Measurements from ENCODE around the gene FRMD3.

FRMD3 gene

DNA sequence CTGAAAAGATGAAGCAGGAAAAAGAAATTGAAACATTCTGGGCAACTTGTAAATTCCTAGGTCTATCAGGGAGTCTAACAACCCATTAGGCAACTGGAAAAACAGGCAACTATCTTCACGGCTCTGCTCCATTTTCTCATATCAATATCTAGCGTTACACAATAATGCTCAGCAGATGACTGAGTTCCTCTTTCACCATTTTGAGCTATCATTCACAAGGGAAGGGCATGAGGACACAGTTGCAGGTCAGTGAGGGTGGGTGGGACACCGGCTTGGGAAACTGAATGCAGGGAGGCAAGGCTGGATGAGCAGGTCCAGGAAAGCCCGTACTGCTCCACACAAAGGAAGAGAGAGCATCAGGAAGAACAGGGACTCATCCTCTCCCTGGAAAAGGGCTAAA lies 67.0 kb downstream of the FRMD3 start:
- no peak for DNase-seq

- no peak for DNase-seq
Observed at GRCh38 chr9:83469722-83470121, 68.5 kb downstream of the FRMD3 start.

DNA sequence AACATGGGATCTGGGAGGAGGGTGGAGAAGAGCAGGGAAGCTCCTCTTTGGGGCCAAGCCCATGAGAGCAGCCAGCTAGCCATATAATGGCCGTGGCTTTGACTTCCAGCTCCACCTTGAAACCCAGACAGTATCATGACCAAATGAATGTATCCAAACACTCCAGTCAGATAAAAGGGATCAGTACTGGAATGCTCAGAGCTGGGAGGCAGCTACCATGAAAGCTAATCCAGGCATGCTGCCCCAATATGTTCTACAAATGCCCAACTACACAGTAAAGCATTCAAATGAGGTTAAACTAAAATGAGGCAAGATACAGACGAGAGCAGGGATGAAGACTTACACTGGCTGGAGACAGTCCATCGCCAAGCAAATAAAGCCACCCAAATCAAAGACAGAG lies 69.4 kb downstream of the FRMD3 start:
- DNase-seq, result no peak

DNA sequence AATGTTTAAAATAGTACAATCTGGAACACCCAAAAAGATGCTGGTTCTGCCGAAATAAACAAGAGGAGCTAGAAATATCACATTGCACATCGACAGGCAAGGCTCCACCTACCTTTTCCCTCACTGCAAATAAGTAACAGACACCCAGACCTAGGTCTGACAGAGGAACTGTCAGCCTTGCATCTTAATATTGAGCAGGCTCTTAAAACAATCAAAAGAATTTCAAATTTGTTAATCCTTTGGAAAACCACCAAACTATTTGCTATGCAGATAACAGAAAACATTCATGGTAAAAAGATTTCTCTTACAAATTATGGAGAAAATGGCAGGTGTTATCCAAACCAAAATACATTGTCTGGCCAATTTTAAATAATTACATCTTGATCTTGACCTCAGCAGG lies 71.3 kb downstream of the FRMD3 start:
- no peak for DNase-seq

GRCh38 chr9:83466351-83466750 lies 71.8 kb downstream of the FRMD3 start:
- DNase-seq, result no peak

- no peak for DNase-seq
Observed at GRCh38 chr9:83459830-83460229, 78.4 kb downstream of the FRMD3 start.

DNA sequence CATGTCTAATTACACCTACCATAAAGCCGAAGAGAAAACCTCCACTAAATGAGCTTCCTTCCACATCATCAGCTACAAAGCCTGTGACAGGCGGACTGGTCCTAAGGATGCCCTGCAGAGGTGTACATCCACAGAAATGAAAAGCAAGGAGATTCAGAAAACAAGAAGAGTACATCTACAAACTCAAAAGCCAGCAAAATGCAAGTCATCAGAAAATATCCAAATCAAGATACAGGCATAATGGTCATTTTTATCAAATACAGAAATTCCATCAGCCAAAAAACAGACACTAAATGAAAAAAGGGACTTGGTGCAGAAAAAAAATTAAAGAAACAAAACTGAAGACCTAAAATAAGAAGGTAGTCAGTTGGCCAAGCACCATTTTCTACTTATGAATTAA lies 79.7 kb downstream of the FRMD3 start:
- DNase-seq, result no peak

GRCh38 chr9:83457005-83457404 lies 81.2 kb downstream of the FRMD3 start:
- no peak for DNase-seq

DNA sequence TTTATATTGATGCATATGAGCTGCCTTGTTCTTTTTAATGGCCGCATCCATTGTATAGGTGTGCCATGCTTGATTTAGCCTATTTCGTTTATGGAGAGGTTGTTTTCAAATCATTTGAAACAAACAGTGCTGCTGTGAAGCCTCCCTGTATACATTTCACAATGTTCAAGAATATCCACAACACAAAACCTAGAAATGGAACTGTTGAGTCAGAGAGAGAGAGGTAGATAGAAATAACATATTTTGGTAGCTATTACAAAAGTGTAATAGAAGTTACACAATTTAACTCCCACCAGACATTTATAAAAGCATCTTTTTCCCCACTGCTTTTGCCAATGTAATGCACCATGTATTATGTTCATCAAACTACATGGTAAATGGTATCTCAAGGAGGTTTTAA lies 82.0 kb downstream of the FRMD3 start:
- no peak for DNase-seq

GRCh38 chr9:83454076-83454475 lies 84.1 kb downstream of the FRMD3 start:
- DNase-seq, result no peak

- DNase-seq, result no peak
Observed at GRCh38 chr9:83451308-83451707, 86.9 kb downstream of the FRMD3 start.

- no peak for DNase-seq
Observed at GRCh38 chr9:83449983-83450382, 88.2 kb downstream of the FRMD3 start.

DNA sequence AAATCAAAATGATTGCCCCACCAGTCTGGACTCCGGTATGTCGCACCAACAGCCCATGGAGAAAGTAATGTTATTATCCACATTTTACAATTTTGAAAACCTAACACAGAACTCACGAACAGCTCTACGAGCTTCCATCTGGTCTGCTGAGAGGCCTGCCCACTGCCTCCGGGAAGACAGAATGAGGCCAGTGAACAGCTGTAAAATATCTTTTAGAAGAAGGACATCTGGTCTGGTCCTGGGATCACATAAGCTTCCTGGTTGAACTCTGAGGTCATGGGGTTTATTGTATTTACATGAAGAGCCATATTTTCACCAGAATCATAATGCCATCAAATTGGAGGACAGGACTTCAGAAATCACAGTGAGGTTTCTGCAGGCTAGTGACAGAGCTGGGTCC lies 89.0 kb downstream of the FRMD3 start:
- no peak for DNase-seq

- DNase-seq, result no peak
Observed at GRCh38 chr9:83448626-83449025, 89.6 kb downstream of the FRMD3 start.

GRCh38 chr9:83447351-83447750 lies 90.8 kb downstream of the FRMD3 start:
- DNase-seq, result no peak

- no peak for DNase-seq
Observed at GRCh38 chr9:83445703-83446265, 92.4 kb downstream of the FRMD3 start.

GRCh38 chr9:83444110-83444509 lies 94.1 kb downstream of the FRMD3 start:
- no peak for DNase-seq

DNA sequence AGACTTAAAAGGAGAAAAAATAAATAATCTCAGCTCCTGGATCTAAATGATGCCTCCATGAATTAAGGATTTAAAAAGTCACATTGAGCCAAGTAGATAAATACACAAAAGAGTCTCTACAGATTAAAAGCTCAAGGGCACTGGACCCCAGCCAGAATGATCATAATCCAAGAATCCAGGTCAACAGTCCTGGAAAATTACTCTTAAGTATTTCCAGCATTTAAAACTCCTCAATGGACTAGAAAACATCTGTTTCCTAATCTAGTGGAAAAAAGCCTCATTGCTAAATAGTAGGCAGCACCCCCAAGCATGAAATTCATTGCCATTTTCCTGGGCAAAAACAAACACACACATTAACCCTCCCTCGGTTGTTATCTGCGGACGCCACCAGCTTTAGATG lies 96.8 kb downstream of the FRMD3 start:
- no peak for DNase-seq

- DNase-seq, result no peak
Observed at GRCh38 chr9:83440641-83441040, 97.6 kb downstream of the FRMD3 start.

GRCh38 chr9:83435301-83435700 lies 102.9 kb downstream of the FRMD3 start:
- DNase-seq, result no peak

DNA sequence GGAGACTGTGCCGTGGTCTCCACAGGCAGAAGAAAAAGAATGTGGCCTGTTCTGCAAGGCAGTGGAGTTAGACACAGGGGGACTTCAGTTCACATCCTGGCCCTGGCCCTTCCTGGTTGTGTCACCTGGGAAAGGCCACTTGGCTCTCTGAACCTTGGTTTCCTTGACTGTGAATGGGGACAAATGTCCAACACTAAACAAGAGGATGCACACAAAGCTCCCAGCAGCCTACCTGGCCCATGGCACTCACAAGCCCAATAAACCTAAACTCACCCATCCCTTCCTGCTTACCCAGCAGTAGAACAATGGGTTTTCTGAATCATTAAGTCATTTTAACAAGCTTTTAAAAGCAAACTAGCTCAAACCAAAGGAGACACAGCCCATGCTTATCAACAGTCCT lies 103.9 kb downstream of the FRMD3 start:
- DNase-seq, result no peak

- DNase-seq, result no peak
Observed at GRCh38 chr9:83433846-83434245, 104.4 kb downstream of the FRMD3 start.

DNA sequence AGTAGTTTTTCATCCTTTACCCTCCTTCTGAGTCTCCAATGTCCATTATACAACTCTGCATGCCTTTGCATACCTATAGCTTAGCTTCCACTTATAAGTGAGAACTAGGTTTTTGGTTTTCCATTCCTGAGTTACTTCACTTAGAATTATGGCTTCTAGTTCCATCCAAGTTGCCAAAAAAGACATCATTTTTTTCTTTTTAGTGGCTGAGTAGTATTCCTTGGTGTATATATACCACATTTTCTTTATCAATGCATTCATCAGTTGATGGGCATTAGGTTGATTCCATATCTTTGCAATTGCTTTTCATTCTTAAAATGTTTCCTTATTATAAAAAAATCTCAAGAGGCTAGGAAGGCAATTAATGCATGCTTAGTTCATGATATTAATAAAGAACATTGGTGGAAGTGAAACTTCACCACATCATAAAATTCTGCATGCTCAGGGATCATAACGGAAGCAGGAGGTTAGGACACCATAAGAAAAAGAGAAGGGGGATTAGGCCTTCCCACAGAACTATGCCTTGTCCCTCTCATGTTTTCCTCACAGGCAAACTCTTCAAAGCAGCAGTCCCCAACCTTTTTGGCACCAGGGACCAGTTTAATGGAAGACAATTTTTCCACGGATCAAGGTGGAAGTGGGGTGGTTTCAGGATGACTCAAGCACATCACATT lies 105.2 kb downstream of the FRMD3 start:
- no peak for DNase-seq

- DNase-seq, result no peak
Observed at GRCh38 chr9:83432104-83432627, 106.0 kb downstream of the FRMD3 start.

Data from stimulated activated naive CD4-positive, alpha-beta T cell (primary cell).